B cell (primary cell): ENCODE data around the gene EFCC1. TPM values are rescaled to one million over a fixed set of nuclear protein-coding genes. Genes with fewer than 3 reads are reported as not detected.
A peak's percentile ranks its signal among the peaks of the same experiment; 100 is the strongest.

Source experiments
- ATAC-seq: fragments of 200-7000 bp; cut with Tn5 transposase; one replicate; pipeline ENCODE4 v1.10.0; 2021; ENCODE audit warnings: low read depth, mild to moderate bottlenecking, moderate number of reproducible peaks, moderate library complexity
- CTCF ChIA-PET: fragments of 350-600 bp; sonication (Branson Sonifier 250); formaldehyde crosslinking; loops from one replicate; lab custom pipeline; 2021; ENCODE audit warnings: antibody characterized with exemption, inconsistent platforms; lab: Charles Lee
- POLR2A ChIA-PET: fragments of 350-600 bp; sonication (Branson Sonifier 250); formaldehyde crosslinking; loops from one replicate; lab custom pipeline; 2021; ENCODE audit warnings: antibody characterized with exemption; lab: Charles Lee
- DNase-seq: peaks from one replicate; pipeline ENCODE4 v3.0.0; 2013
- H2AFZ ChIP-seq: 2 replicates; pipeline ENCODE4 v1.6.1; 2012; ENCODE audit warnings: mild to moderate bottlenecking, low read depth, low read length; ENCODE audit not compliant: insufficient read depth, poor library complexity, severe bottlenecking
- H3K27ac ChIP-seq, 2 donors: 1 replicate in 1 of 2; 2 replicates in 1 of 2; pipeline ENCODE4 v1.5.1; 2012 to 2013; ENCODE audit warnings: low read length in 2 of 2, mild to moderate bottlenecking in 2 of 2, moderate library complexity in 1 of 2
- H3K27me3 ChIP-seq, 4 experiments: fragments of 200-600 bp in 1 of 4; sonication (generic) in 1 of 4; replicated peaks in 1 of 4; 1 replicate in 2 of 4; 2 replicates in 2 of 4; pipeline versions ENCODE4 v1.6.1 to v1.7.0; 2013 to 2016; ENCODE audit warnings: low read length in 3 of 4, mild to moderate bottlenecking in 2 of 4, mixed read lengths in 1 of 4, moderate library complexity in 1 of 4; ENCODE audit not compliant: insufficient read depth in 4 of 4, control insufficient read depth in 3 of 4; ENCODE audit errors: control extremely low read depth in 1 of 4
- H3K36me3 ChIP-seq, 2 experiments: replicated peaks in 1 of 2; 1 replicate in 1 of 2; 2 replicates in 1 of 2; pipeline versions ENCODE4 v1.6.1 to v1.7.1; 2013; ENCODE audit warnings: low read length in 1 of 2; ENCODE audit not compliant: insufficient read depth in 2 of 2, control insufficient read depth in 1 of 2; ENCODE audit errors: control extremely low read depth in 1 of 2, extremely low read depth in 1 of 2
- H3K4me1 ChIP-seq, 2 donors: fragments of 200-600 bp in 1 of 2; sonication (generic) in 1 of 2; 1 replicate in 1 of 2; 2 replicates in 1 of 2; pipeline versions ENCODE4 v1.5.1 to v1.6.1; 2013 to 2017; ENCODE audit warnings: low read length in 2 of 2; ENCODE audit not compliant: control insufficient read depth in 2 of 2, insufficient read depth in 2 of 2
- H3K4me2 ChIP-seq: replicated peaks from 2 replicates; pipeline ENCODE3; 2012; ENCODE audit warnings: mild to moderate bottlenecking, low read depth, low read length; ENCODE audit not compliant: poor library complexity, severe bottlenecking
- H3K4me3 ChIP-seq, 5 experiments: fragments of 200-600 bp in 1 of 5; sonication (generic) in 1 of 5; 1 replicate in 3 of 5; 2 replicates in 2 of 5; pipeline versions ENCODE4 v1.5.1 to v1.7.0; 2011 to 2016; ENCODE audit warnings: low read length in 4 of 5, mild to moderate bottlenecking in 4 of 5, low read depth in 2 of 5, control low read depth in 1 of 5, moderate library complexity in 1 of 5; ENCODE audit not compliant: insufficient read depth in 1 of 5; ENCODE audit errors: control extremely low read depth in 1 of 5, extremely low read depth in 1 of 5
- H3K79me2 ChIP-seq: fragments of 200-600 bp; sonication (generic); one replicate; pipeline ENCODE4 v1.6.0; 2016; ENCODE audit warnings: low read length; ENCODE audit not compliant: control insufficient read depth, insufficient read depth
- H3K9ac ChIP-seq: fragments of 200-600 bp; sonication (generic); 2 replicates; pipeline ENCODE4 v1.6.1; 2017; ENCODE audit warnings: mild to moderate bottlenecking, low read length, moderate library complexity
- H3K9me3 ChIP-seq, 3 donors: one replicate each; pipeline versions ENCODE4 v1.6.1 to v1.7.1; 2013; ENCODE audit warnings: low read length in 2 of 3; ENCODE audit not compliant: control insufficient read depth in 2 of 3, insufficient read depth in 1 of 3; ENCODE audit errors: control extremely low read depth in 1 of 3
- H4K20me1 ChIP-seq: 2 replicates; pipeline ENCODE4 v1.6.0; 2012; ENCODE audit warnings: mild to moderate bottlenecking, low read length; ENCODE audit not compliant: insufficient read depth, control insufficient read depth, poor library complexity, severe bottlenecking
- H3K27ac Mint-ChIP-seq: one replicate; pipeline ENCODE4 v1.8.0; 2021; ENCODE audit warnings: mixed read lengths
- H3K27me3 Mint-ChIP-seq: one replicate; pipeline ENCODE4 v1.8.0; 2021; ENCODE audit warnings: mixed read lengths
- H3K4me1 Mint-ChIP-seq: one replicate; pipeline ENCODE4 v1.8.0; 2021; ENCODE audit warnings: mixed read lengths
- H3K4me3 Mint-ChIP-seq: one replicate; pipeline ENCODE4 v1.8.0; 2021; ENCODE audit warnings: mixed read lengths
- H3K9me3 Mint-ChIP-seq: one replicate; pipeline ENCODE4 v1.8.0; 2022; ENCODE audit warnings: mixed read lengths; ENCODE audit not compliant: insufficient read depth
- EZH2 ChIP-seq: IDR thresholded peaks from 2 replicates; pipeline ENCODE4 v1.6.1; 2012; ENCODE audit warnings: borderline replicate concordance, low read depth, mild to moderate bottlenecking, moderate library complexity, low read length; ENCODE audit not compliant: insufficient read depth, poor library complexity, severe bottlenecking
- WGBS: methylation state at CpG from one replicate; pipeline ENCODE4 v1.1.5; 2013; ENCODE audit warnings: missing lambda C conversion rate; ENCODE audit not compliant: insufficient coverage; 5-methylcytosine and 5-hydroxymethylcytosine counted together
- intact Hi-C: fragments of 100-400 bp; cut with micrococcal nuclease; formaldehyde crosslinking; loops from one replicate; pipeline ENCODE4 v1.10.0; 2022
- polyA plus RNA-seq: library from polyadenylated mRNA; depleted of rRNA; stranded (reverse); fragments of >200 nt; gene quantifications from 2 replicates; pipeline ENCODE4 v1.2.3, GENCODE V29; 2012
- total RNA-seq, 2 donors: library from RNA; stranded (reverse); fragments of 120-200 nt in 1 of 2; gene quantifications; 1 replicate in 1 of 2; 2 replicates in 1 of 2; pipeline versions ENCODE4 v1.2.3 to v1.2.4, GENCODE V29; 2013 to 2022
- TF ChIP-seq, protein P1 (sequence below): fragments of 200-600 bp; IDR thresholded peaks from one replicate; pipeline ENCODE4 v1.8.0; 2022; ENCODE audit warnings: antibody characterized with exemption, mild to moderate bottlenecking

EFCC1 gene
- total and polyA plus RNA-seq, 2 donors (not counting 1 experiment from before 2014, with no cell fraction given): 0.06 TPM; not detected in 1

DNA sequence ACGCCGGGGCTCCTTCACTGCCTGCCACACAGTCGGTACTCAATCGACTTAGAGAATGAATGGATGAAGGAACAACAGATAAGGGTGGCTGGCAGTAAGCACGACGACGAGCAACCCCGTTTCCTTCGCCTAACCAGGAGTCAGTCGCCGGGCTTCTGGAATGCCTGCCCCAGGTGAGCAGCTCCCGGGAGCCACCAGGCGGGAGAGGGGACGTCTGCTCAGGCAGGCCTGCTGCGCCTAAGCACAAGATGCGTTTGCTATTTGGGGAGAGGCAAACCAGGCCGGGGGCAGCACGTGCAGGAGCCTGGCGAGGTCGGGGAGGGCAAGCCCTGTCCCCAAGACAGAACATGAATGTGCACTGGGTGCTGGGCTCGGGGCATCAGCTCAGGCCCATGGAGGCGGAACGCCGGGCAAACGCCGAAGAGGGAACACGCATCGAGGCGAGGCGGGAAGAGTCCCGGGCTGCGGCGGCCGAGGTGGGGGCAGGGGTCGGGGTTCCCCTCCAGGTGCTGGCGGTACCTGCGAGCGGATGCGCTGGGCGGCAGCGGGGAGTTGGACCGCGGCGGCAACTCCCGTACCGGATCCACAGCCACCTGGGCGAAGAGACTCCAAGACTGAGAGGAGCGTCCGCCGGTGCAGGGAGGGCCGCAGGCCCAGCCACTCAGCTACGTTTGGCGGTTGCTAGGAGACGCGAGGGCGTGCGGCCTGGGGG lies 7.5 kb upstream of the EFCC1 start, which contains the start of gene CFAP92:
Gene CFAP92 (minus strand): TSS at position 616 of the 712 bp plus-strand sequence. CDS start 772 bp downstream, outside the sequence.
- intact Hi-C loops: loop anchor here (1.0 to 2.0 kb wide), 3 partner anchors 19 to 34 kb away; no protein-coding TSS in a partner anchor
- peaks cover 14% of the 10 kb centered on the region for H3K27me3 Mint-ChIP-seq
- TF ChIP-seq EZH2: no peak
- TF ChIP-seq, protein P1, sequence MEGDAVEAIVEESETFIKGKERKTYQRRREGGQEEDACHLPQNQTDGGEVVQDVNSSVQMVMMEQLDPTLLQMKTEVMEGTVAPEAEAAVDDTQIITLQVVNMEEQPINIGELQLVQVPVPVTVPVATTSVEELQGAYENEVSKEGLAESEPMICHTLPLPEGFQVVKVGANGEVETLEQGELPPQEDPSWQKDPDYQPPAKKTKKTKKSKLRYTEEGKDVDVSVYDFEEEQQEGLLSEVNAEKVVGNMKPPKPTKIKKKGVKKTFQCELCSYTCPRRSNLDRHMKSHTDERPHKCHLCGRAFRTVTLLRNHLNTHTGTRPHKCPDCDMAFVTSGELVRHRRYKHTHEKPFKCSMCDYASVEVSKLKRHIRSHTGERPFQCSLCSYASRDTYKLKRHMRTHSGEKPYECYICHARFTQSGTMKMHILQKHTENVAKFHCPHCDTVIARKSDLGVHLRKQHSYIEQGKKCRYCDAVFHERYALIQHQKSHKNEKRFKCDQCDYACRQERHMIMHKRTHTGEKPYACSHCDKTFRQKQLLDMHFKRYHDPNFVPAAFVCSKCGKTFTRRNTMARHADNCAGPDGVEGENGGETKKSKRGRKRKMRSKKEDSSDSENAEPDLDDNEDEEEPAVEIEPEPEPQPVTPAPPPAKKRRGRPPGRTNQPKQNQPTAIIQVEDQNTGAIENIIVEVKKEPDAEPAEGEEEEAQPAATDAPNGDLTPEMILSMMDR: no peak
- H3K36me3 ChIP-seq: no peaks in the 10 kb centered on the region
- ChIA-PET POLR2A (interaction anchor here (0.7 to 0.8 kb wide), 3 partner anchors 13 to 60 kb away, joined by 3 to 4 read pairs (median 3); no protein-coding TSS in a partner anchor), CTCF (interaction anchor here (1.1 to 4.5 kb wide), 4 partner anchors 23 to 33 kb away, joined by 3 to 29 read pairs (median 13); no protein-coding TSS in a partner anchor)
- H3K4me2 ChIP-seq: peak within 1 kb of the TSS; percentile 83
- H3K27ac Mint-ChIP-seq: peak within 1 kb of the TSS; percentile 61
- peaks cover 16% of the 10 kb centered on the region for H3K4me1 Mint-ChIP-seq
- peak within 1 kb of the TSS; percentile 73 for H3K4me3 Mint-ChIP-seq
- H2AFZ ChIP-seq: peak within 1 kb of the TSS; percentile 61
- H4K20me1 ChIP-seq: no peaks in the 10 kb centered on the region
- H3K27ac ChIP-seq: peak within 1 kb of the TSS in 1 of 2 donors; percentile 9
- H3K4me3 ChIP-seq: peak within 1 kb of the TSS; percentile 19 to 55 (median 44)
- WGBS: 29% methylated on average over 55 of the region's 57 CpGs
- peak; percentile 92 for DNase-seq
- ATAC-seq: peak; percentile 99
- no peaks in the 10 kb centered on the region for H3K79me2 ChIP-seq
- peak within 1 kb of the TSS; percentile 62 for H3K9ac ChIP-seq
- peaks cover 0 to 4% (median 3%) of the 10 kb centered on the region in 3 donors for H3K9me3 ChIP-seq
- peaks cover 0 to 30% (median 9%) of the 10 kb centered on the region in 4 experiments for H3K27me3 ChIP-seq
- H3K4me1 ChIP-seq: peaks cover 20 to 27% of the 10 kb centered on the region in 2 donors
- peaks cover 4% of the 10 kb centered on the region for H3K9me3 Mint-ChIP-seq
